SH-SY5Y (cell line): ENCODE data around the gene TMPO.

Experiments
- GATA2 ChIP-seq: IDR thresholded peaks from 2 replicates; pipeline ENCODE4 v1.6.1; 2011; ENCODE audit warnings: mild to moderate bottlenecking, low read depth, low read length
- GATA3 ChIP-seq: IDR thresholded peaks from 2 replicates; pipeline ENCODE4 v1.6.1; 2011; ENCODE audit warnings: low read depth, mild to moderate bottlenecking, low read length, moderate library complexity

- TF ChIP-seq GATA3 (no peak), GATA2 (no peak)
Observed at GRCh38 chr12:98489176-98489575, 26.2 kb upstream of the TMPO start.
